Endodermal cell (in vitro differentiated cells): ENCODE data around the gene SLC12A8. TPM values are rescaled to one million over a fixed set of nuclear protein-coding genes. Genes with fewer than 3 reads are reported as not detected.

Experiments
- DNase-seq: peaks from one replicate; pipeline ENCODE4 v3.0.0-alpha.2; 2017
- H3K27ac ChIP-seq: 2 replicates; pipeline ENCODE4 v1.5.1; 2013; ENCODE audit warnings: mild to moderate bottlenecking, low read depth, low read length, moderate library complexity
- H3K27me3 ChIP-seq: 2 replicates; pipeline ENCODE4 v1.6.1; 2013; ENCODE audit warnings: mild to moderate bottlenecking, low read length, moderate library complexity; ENCODE audit not compliant: insufficient read depth, control insufficient read depth, poor library complexity, severe bottlenecking
- H3K36me3 ChIP-seq: 2 replicates; pipeline ENCODE4 v1.7.0; 2013; ENCODE audit warnings: mild to moderate bottlenecking, low read length, moderate library complexity; ENCODE audit not compliant: control insufficient read depth, insufficient read depth
- H3K4me1 ChIP-seq: one replicate; pipeline ENCODE4 v1.7.0; 2013; ENCODE audit warnings: low read length; ENCODE audit not compliant: control insufficient read depth, insufficient read depth
- H3K4me3 ChIP-seq: 2 replicates; pipeline ENCODE4 v1.5.1; 2013; ENCODE audit warnings: mild to moderate bottlenecking, low read length, moderate library complexity
- H3K9ac ChIP-seq: 2 replicates; pipeline ENCODE4 v1.6.1; 2013; ENCODE audit warnings: mild to moderate bottlenecking, low read length, moderate library complexity; ENCODE audit not compliant: poor library complexity, severe bottlenecking; ENCODE audit errors: extremely low read depth
- H3K9me3 ChIP-seq: 2 replicates; pipeline ENCODE4 v1.6.1; 2013; ENCODE audit warnings: mild to moderate bottlenecking, low read length, moderate library complexity; ENCODE audit not compliant: control insufficient read depth
- H3K27ac Mint-ChIP-seq: 2 replicates; pipeline ENCODE4 v1.8.0; 2020; ENCODE audit warnings: mixed read lengths
- H3K27me3 Mint-ChIP-seq: 2 replicates; pipeline ENCODE4 v1.8.0; 2021; ENCODE audit warnings: mild to moderate bottlenecking, mixed read lengths; ENCODE audit not compliant: insufficient read depth
- H3K36me3 Mint-ChIP-seq: 2 replicates; pipeline ENCODE4 v1.8.0; 2020; ENCODE audit warnings: low read depth, mixed read lengths
- H3K4me1 Mint-ChIP-seq: 2 replicates; pipeline ENCODE4 v1.8.0; 2020; ENCODE audit warnings: mixed read lengths
- H3K4me3 Mint-ChIP-seq: 2 replicates; pipeline ENCODE4 v1.8.0; 2020; ENCODE audit warnings: mild to moderate bottlenecking, moderate library complexity, mixed read lengths
- H3K9me3 Mint-ChIP-seq: 2 replicates; pipeline ENCODE4 v1.8.0; 2020; ENCODE audit warnings: mild to moderate bottlenecking, mixed read lengths
- CTCF ChIP-seq: fragments of 200-600 bp; sonication (generic); conservative IDR thresholded peaks from 2 replicates; pipeline ENCODE4 v1.5.0; 2021; ENCODE audit warnings: antibody characterized with exemption, mild to moderate bottlenecking
- WGBS, 2 experiments: methylation state at CpG; one replicate each; pipeline versions ENCODE4 v1.1.5 to v1.1.7; 2013; ENCODE audit warnings: missing lambda C conversion rate in 2 of 2, mixed read lengths in 1 of 2; ENCODE audit not compliant: insufficient coverage in 1 of 2, insufficient read length in 1 of 2; 5-methylcytosine and 5-hydroxymethylcytosine counted together
- total RNA-seq, 2 donors: library from RNA; stranded (reverse); fragmentation: NEBNext Ultra II Directional in 1 of 2; extraction: Animal tissue kit (Norgen Biotek cat#: 25700) in 1 of 2; gene quantifications; 2 replicates in 1 of 2; 3 replicates in 1 of 2; pipeline ENCODE4 v1.2.1, GENCODE V29; 2021

The SLC12A8 gene
- total RNA-seq, 2 donors from 2014 or later: 17.3 to 18.6 TPM

GRCh38 chr3:125206934-125207333, 5.6 kb downstream of the SLC12A8 start:
- WGBS, 2 experiments: 76 to 84% methylated on average over 6 of the region's 6 CpGs
- H3K36me3 Mint-ChIP-seq: peaks cover 3% of the 10 kb centered on the region

GRCh38 chr3:125203731-125204130, 8.8 kb downstream of the SLC12A8 start:
- H3K27ac ChIP-seq: no peak overlapping the region
- H3K4me3 Mint-ChIP-seq: no peak overlapping the region
- H3K4me1 Mint-ChIP-seq: peaks cover 3% of the 10 kb centered on the region
- no peaks in the 10 kb centered on the region for H3K27me3 Mint-ChIP-seq
- H3K36me3 Mint-ChIP-seq: no peaks in the 10 kb centered on the region
- no peak for DNase-seq
- no peaks in the 10 kb centered on the region for H3K9me3 Mint-ChIP-seq
- no peaks in the 10 kb centered on the region for H3K9me3 ChIP-seq
- TF ChIP-seq CTCF: no peak
- H3K27ac Mint-ChIP-seq: no peak overlapping the region
- H3K9ac ChIP-seq: no peak overlapping the region
- no peaks in the 10 kb centered on the region for H3K36me3 ChIP-seq
- H3K4me1 ChIP-seq: no peaks in the 10 kb centered on the region
- no peak overlapping the region for H3K4me3 ChIP-seq
- no peaks in the 10 kb centered on the region for H3K27me3 ChIP-seq

More at GRCh38 chr3:125206934-125207333, 5.6 kb downstream of the SLC12A8 start:
- no peaks in the 10 kb centered on the region for H3K9me3 Mint-ChIP-seq
- no peaks in the 10 kb centered on the region for H3K27me3 Mint-ChIP-seq
- no peak overlapping the region for H3K4me3 ChIP-seq
- H3K9me3 ChIP-seq: no peaks in the 10 kb centered on the region
- no peaks in the 10 kb centered on the region for H3K36me3 ChIP-seq
- no peaks in the 10 kb centered on the region for H3K4me1 ChIP-seq
- no peak overlapping the region for H3K27ac ChIP-seq
- no peak overlapping the region for H3K27ac Mint-ChIP-seq
- peaks cover 12% of the 10 kb centered on the region for H3K4me1 Mint-ChIP-seq
- TF ChIP-seq CTCF: no peak
- no peak overlapping the region for H3K4me3 Mint-ChIP-seq
- DNase-seq: no peak
- no peak overlapping the region for H3K9ac ChIP-seq
- no peaks in the 10 kb centered on the region for H3K27me3 ChIP-seq

GRCh38 chr3:125202197-125202596, 10.4 kb downstream of the SLC12A8 start:
- peaks cover 2% of the 10 kb centered on the region for H3K4me1 Mint-ChIP-seq
- no peak overlapping the region for H3K4me3 Mint-ChIP-seq
- H3K27ac ChIP-seq: no peak overlapping the region
- H3K27ac Mint-ChIP-seq: no peak overlapping the region
- H3K4me1 ChIP-seq: no peaks in the 10 kb centered on the region
- H3K9me3 Mint-ChIP-seq: no peaks in the 10 kb centered on the region
- H3K36me3 Mint-ChIP-seq: no peaks in the 10 kb centered on the region
- H3K36me3 ChIP-seq: no peaks in the 10 kb centered on the region
- no peak for DNase-seq
- no peak overlapping the region for H3K4me3 ChIP-seq
- no peak overlapping the region for H3K9ac ChIP-seq
- no peaks in the 10 kb centered on the region for H3K27me3 ChIP-seq
- no peaks in the 10 kb centered on the region for H3K9me3 ChIP-seq
- no peaks in the 10 kb centered on the region for H3K27me3 Mint-ChIP-seq
- peak; percentile 76 for TF ChIP-seq CTCF
- 20 to 75% methylated on average over 1 to 3 of the region's 4 CpGs for WGBS, 2 experiments
